T-helper 1 cell (primary cell): ENCODE results near the gene SHMT2.
A peak's percentile ranks its signal among the peaks of the same experiment; 100 is the strongest.

Experiments
- DNase-seq, 5 donors: peaks; one replicate each; pipeline ENCODE4 v3.0.0-alpha.2; 2012 to 2020
- total RNA-seq, 4 donors: gene quantifications; one replicate each; lab custom pipeline; 2026; lab: John Stamatoyannopoulos, UW

The SHMT2 gene
- 21.8 to 48.2 (median 24.4) reads per million in 4 donors for total RNA-seq

DNA sequence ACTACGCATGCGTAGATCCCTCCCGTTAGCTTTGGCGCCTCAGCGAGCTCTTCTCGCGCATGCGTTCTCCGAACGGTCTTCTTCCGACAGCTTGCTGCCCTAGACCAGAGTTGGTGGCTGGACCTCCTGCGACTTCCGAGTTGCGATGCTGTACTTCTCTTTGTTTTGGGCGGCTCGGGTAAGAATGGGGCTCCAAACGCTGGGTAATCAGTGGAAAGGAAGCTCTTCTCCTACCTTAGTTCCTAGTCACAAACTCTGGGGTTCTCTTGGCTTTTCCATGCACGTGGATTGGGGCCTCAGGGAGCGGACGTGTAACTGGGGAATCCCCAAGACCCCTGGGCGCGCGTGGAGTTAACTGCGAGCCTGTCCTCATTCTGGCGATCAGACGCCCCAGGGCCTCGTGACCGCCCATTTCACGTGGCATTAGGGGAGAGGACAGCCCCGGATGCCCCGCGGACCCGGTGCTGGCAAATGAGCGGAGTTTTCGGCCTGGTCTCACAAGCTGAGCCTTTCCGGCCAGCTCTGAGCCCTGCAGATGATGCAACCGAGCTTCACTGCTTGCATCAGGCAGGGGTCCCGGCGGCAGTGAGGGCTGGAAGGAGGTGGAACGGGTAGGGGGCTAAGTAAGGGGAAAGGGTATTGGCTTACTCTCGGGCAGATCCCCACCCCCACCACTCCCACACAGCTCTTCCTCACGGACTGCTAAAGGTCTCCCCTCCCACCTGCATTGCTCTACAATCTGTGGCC is at the start of gene SHMT2:
Gene SHMT2, plus strand, starts transcription at position 78 of the 747 bp plus-strand sequence. Its CDS starts 68 bp downstream, at position 146.
- DNase-seq = peak; percentile 85 to 96 (median 89)

DNA sequence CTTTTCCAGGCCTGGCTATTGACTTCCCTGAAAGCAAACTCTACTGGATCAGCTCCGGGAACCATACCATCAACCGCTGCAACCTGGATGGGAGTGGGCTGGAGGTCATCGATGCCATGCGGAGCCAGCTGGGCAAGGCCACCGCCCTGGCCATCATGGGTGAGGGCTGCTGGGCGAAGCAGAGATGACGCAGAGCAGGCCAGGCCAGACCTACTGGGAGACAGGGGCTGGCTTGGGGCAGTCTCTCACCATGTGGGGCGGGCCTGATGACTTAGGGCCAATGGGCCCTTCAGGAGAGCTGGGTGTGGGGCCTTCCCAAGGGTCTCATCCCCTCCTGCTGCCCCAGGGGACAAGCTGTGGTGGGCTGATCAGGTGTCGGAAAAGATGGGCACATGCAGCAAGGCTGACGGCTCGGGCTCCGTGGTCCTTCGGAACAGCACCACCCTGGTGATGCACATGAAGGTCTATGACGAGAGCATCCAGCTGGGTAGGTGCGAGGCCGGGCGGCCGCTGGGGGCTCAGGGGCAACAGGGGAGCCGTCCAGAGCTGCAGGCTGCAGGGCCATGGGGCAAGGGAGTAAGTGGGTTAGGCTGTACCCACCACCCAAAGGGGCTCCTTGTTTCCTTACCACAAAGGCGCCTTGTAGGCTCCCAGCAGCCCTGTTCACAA is 49.1 kb upstream of the SHMT2 start:
- no peak for DNase-seq

DNA sequence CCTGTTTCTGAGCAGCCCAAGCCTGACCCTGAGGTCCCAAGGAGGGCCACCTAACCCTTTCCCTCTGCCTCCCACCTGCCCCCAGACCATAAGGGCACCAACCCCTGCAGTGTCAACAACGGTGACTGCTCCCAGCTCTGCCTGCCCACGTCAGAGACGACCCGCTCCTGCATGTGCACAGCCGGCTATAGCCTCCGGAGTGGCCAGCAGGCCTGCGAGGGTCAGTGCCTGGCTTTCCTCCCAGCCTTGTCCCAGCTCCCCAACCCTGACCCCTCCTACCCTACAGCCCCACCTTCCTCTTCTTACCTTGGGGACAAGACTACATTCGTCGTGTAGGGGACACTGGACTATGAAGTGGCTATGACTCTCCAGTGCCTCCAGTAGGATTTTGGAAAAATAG is 48.4 kb upstream of the SHMT2 start:
- no peak for DNase-seq

DNA sequence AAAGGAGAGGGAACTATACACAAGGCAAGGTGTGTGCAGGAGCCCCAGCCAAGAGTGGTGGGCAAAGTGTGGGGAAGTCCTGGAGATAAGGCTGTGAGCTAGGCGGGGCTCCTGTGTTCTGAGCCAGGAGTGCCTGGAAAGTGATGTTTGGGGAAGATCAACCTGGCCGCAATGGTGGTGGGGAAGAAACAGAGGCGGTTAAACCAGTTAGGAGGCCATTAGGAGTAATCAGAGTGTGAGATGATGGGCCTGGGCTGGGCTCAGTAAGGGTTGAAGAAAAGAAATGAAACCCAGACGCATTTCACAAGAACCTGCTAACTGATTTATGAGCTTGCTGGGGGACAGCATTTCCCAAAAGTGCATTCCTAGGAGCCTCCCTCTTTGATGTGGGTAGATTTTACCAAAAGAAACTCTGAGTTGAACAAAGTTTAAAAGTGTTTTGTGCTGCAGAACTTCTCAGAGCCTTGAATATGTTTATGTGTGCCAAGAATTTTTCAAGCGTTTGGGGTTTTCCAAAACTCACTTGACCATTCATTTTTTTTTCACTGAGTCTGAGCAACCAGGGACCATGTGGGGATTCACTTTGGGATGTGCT is 47.9 kb upstream of the SHMT2 start:
- DNase-seq = no peak

DNA sequence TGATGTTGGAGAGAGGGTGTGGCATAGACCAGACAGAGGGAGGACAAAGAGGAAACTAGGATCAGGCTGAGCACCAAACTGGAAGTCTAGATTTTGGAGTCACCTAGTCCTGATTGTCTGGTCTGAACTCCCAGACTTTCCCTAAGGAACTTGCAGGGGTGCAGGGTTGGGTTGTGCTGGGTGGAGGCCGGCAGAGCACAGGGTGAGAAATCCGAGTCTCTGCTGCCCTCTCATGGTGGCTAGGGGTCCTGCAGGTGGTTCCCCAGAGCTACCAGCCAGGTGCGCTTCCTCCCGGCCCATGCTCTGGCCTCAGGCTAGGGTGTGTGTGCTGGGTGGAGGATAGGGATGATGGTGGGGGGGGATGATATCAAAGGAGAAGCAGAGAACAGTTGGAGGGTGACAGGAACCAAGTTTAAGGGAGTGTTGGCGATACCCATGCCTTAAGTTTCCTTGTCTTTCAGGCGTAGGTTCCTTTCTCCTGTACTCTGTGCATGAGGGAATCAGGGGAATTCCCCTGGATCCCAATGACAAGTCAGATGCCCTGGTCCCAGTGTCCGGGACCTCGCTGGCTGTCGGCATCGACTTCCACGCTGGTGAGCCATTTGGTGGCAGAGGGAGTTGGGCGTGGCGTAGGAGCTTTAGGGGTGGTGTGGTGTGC is 46.5 kb upstream of the SHMT2 start:
- peak; percentile 46 to 75 (median 64) for DNase-seq

DNA sequence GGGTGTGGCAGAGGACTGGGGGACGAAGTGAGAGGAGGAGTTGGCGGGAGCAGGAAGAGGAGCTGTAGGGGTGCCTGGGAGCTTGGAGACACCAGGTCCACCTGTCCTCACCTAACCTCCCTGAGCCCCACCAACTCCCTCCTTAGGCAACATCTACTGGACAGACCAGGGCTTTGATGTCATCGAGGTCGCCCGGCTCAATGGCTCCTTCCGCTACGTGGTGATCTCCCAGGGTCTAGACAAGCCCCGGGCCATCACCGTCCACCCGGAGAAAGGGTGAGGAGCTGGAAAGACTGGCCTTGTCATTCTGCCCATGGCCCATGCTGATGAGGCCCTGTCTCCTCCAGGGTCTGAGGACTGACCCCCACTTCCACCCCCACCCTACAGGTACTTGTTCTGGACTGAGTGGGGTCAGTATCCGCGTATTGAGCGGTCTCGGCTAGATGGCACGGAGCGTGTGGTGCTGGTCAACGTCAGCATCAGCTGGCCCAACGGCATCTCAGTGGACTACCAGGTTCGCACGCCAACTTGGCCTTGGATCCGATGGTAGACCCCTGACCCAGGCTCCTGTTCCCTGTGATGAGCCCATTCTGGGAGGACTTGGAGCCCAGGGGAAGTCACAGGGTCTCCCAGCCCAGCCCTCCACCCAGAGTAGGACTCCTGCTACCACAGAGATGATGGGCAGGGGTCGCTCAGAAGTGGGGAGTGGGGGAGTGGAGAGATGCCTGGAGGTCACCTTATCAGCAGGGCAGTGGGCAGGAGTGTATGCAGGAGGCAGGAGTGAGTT is 45.4 kb upstream of the SHMT2 start:
- no peak for DNase-seq

DNA sequence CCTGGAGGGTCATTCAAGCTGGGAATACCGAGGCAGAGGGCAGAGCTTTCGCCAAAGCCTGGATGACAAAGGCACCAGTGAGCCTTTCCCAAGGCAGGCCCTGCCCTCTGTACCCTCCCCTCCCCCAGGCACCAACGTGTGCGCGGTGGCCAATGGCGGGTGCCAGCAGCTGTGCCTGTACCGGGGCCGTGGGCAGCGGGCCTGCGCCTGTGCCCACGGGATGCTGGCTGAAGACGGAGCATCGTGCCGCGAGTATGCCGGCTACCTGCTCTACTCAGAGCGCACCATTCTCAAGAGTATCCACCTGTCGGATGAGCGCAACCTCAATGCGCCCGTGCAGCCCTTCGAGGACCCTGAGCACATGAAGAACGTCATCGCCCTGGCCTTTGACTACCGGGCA is 44.1 kb upstream of the SHMT2 start:
- DNase-seq = no peak

DNA sequence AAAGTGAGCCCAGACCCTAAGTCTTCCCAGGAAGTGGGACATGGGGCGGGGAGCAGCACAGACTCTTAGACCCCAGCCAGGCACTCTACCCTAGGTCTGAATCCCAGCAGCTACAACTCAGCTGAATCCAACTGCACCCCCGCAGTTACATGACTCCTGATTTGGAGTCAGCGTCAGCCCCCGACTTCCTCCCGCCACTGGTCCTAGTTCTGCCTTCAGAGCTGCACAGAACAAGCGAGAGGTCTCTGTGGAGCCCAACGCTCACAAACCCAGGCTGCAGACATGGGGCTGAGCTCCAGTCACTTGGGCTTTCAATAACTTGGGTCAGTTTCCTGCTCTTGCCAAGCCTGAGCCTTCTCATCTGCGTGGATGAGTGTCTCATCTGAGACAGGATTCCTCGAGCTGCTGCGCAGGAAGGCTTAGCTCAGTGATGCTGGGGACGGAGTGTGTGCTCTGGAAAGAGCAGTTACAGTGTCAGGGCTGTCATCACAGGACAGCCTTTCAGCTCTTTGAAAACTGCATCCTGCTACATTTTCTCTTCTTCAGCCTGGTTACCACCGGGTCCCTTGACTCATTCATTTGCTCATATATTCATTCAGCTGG is 43.5 kb upstream of the SHMT2 start:
- no peak for DNase-seq

DNA sequence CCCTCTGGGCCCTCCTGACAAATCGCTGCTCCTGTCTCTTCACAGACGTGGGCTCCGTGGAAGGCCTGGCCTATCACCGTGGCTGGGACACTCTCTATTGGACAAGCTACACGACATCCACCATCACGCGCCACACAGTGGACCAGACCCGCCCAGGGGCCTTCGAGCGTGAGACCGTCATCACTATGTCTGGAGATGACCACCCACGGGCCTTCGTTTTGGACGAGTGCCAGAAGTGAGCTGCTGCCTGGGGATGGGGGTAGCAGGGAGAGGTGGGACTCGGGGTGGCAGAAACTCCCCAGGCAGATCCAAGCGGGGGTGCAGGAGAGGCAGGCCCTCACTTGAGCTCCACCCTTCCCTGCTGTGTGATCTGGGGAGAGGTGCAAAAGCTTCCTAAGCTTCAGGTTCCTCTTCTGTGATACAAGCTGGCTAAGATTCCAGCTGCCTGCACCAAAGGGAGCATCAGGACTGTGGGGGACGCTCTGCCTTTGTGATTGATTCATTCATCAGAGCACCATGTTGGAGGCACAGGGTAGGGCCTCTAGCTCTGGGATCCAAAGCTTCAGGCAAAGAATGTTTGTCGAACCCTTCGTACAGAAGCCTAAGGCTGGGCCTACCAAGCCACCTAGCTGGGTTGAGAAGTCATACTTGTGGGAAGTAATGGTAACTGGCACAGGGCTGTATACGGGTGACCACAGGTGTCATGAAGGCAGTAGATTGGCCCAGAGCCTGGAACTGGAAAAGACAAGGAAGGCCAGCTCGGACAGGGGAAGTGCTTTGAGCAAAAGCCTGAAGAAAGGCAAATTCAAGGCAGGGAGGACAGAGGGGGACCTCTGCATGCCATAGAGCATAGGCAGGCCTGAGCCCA is 42.1 kb upstream of the SHMT2 start:
- no peak for DNase-seq

DNA sequence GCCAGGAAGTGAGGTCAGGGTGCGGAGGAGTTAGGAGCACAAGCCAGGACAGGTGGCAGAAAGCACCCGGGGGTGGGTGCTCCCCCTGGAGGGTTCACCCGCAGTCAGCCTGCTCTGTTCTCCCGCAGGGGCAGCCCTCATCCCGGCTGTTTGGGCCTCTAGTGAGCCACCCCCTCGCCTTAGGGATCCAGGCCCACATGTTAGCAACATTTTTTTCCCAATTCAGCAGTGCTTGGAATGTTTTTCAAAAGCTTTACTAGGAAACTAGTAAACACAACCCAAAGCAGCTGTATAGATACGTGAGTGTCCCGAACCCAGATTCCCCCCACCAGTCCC is 41.5 kb upstream of the SHMT2 start:
- DNase-seq = no peak

DNA sequence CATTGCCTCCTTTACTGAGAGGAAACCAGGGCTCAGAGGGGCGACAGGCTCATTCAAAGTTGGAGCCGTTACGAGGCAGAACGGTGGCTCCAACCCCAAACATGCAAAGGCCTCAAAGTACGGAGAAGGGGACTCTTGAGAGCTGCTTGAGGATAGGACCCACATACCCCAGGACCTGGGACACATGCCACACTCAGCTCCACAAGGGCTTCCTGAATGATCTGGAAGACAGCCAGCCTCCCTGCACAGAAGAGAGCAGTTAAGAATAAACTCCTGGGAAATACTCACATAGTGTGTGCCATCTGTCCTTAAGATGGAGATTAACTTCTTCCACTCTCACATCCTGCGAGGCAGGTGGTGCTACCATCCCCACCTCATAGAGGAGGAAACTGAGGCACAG is 39.5 kb upstream of the SHMT2 start:
- DNase-seq = no peak

DNA sequence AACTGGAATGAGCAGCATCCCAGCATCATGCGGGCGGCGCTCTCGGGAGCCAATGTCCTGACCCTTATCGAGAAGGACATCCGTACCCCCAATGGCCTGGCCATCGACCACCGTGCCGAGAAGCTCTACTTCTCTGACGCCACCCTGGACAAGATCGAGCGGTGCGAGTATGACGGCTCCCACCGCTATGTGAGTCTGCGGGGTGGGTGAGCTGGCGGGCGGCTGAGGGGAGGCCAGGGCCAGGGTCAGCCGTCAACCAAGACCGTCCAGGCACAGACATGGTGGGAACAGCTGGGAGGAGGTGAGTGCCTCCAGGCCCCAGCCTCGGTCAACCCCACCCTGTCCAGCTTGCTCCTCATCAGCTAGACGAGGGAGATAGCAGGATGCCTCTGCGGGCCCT is 38.7 kb upstream of the SHMT2 start:
- DNase-seq = no peak

DNA sequence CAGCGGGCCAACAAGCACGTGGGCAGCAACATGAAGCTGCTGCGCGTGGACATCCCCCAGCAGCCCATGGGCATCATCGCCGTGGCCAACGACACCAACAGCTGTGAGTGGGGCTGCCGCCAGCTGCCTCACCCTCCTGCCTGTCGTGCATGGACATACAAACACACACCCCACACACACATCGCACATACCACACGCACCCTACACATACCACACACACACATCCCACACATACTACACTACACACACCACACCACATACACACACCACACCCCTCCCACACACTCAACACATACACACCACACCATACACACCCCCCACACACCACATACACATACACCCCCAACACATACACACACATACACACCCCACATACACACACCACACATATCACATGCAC is 38.1 kb upstream of the SHMT2 start:
- no peak for DNase-seq

DNA sequence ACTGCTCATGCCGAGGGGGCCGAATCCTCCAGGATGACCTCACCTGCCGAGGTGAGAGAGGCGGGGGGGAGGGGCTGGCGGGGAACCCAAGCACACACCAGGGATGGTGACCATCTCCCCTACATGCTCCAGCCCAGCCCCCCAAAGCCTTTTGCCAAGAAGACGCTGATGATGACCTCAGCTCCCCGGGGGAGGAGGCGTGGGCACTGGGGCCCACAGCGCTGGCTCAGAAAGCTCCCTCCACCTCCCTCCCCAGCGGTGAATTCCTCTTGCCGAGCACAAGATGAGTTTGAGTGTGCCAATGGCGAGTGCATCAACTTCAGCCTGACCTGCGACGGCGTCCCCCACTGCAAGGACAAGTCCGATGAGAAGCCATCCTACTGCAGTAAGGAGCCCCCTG is 36.6 kb upstream of the SHMT2 start:
- DNase-seq = no peak

DNA sequence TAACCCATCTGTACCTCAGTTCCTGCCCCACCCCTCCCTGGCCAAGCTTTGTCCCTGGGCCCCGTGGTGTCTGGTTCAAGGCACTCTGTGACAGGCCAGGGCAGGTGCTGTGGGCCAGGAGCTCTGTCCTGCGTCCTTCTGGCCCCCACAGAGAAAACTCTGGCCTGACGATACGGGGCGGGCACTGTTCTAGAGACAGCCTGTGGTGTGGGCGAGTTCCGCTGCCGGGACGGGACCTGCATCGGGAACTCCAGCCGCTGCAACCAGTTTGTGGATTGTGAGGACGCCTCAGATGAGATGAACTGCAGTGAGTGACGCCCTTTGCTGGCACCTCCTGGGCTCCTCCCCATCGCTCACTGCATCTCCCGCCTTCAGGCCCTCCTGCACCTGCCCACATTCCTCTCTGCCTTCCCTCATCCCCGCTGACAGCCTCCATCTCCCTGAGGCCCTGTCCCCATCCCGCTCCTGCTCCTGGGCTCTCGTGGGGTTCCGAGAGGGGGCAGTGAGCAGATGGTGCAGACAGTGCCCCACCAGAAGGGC is 35.7 kb upstream of the SHMT2 start:
- no peak for DNase-seq

DNA sequence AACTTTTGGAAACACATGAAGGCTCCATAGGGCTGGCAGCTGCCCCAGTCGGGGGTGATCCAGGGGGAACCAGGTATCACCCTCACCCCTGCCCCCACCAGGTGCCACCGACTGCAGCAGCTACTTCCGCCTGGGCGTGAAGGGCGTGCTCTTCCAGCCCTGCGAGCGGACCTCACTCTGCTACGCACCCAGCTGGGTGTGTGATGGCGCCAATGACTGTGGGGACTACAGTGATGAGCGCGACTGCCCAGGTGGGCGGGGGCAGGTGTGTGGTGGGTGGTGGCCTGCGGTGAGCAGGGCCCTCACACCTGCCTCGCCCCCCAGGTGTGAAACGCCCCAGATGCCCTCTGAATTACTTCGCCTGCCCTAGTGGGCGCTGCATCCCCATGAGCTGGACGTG is 35.3 kb upstream of the SHMT2 start:
- no peak for DNase-seq

DNA sequence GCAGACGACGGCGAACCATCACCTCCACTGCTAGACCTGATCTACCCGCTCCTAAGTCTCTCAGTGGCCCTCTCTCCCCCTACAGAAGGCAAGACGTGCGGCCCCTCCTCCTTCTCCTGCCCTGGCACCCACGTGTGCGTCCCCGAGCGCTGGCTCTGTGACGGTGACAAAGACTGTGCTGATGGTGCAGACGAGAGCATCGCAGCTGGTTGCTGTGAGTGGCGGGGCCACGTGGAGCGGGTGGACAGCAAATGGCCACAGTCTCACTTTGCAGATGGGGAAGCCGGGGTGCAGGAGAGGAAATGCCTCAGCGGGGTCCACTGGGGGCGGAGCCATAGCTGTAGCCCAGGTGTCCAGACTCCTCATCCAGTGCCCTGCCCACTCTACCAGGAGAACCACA is 34.3 kb upstream of the SHMT2 start:
- DNase-seq = no peak

DNA sequence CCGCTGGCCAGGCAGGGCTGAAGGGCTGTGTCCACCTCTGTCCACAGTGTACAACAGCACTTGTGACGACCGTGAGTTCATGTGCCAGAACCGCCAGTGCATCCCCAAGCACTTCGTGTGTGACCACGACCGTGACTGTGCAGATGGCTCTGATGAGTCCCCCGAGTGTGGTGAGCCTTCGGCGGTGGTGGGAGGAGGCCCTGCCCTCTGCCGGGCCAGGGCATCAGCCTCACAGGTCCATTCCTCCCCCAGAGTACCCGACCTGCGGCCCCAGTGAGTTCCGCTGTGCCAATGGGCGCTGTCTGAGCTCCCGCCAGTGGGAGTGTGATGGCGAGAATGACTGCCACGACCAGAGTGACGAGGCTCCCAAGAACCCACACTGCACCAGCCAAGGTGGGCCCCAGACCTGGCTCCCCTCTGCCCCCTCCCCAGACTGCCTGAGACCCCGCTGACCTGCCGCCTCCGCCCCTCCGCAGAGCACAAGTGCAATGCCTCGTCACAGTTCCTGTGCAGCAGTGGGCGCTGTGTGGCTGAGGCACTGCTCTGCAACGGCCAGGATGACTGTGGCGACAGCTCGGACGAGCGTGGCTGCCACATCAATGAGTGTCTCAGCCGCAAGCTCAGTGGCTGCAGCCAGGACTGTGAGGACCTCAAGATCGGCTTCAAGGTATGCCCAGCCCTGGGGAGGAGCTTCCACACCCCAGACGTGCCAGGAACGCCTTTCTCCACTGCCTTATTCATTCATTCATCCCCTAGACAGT is 33.7 kb upstream of the SHMT2 start:
- no peak for DNase-seq

DNA sequence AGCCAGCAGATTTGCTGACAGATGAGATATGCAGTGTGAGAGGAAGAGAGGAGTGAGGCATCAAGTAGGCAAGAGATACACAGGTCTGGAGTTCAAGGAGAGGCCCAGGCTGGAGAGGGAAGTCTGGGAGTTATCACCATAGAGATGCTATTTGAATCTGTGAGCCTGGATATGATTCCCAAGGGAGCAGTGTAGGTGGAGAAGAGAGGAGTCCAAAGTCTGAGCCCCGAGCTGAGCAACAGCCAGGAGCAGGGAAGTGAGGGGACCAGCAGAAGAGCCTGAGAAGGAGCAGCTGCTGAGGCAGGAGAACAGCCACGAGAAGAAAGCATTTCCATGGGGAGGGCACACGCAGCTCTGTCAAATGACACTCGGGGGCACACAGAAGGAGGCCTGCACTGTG is 33.1 kb upstream of the SHMT2 start:
- no peak for DNase-seq

DNA sequence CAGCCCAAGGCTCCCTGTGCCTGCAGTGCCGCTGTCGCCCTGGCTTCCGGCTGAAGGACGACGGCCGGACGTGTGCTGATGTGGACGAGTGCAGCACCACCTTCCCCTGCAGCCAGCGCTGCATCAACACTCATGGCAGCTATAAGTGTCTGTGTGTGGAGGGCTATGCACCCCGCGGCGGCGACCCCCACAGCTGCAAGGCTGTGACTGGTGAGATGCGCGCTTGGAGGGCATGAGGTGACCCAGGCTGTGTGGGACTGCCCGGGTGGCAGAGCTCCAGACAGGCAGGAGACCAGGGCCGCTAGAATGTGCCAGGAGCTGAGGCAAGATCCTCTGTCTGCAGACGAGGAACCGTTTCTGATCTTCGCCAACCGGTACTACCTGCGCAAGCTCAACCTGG is 32.6 kb upstream of the SHMT2 start:
- DNase-seq = no peak
